CD14-positive monocyte (primary cell): Measurements from ENCODE around the gene TPRKB. TPM values are rescaled to one million over a fixed set of nuclear protein-coding genes. Genes with fewer than 3 reads are reported as not detected.

Source experiments
- DNase-seq, 3 donors: peaks; one replicate each; pipeline ENCODE4 v3.0.0-alpha.2; 2011 to 2022
- H2AFZ ChIP-seq: 2 replicates; pipeline ENCODE4 v1.6.0; 2012; ENCODE audit warnings: mild to moderate bottlenecking, low read depth, low read length, inconsistent platforms; ENCODE audit not compliant: insufficient read depth, poor library complexity, severe bottlenecking
- H3K27ac ChIP-seq, 2 donors: 1 replicate in 1 of 2; 2 replicates in 1 of 2; pipeline ENCODE4 v1.5.1; 2012 to 2013; ENCODE audit warnings: low read length in 2 of 2, control low read depth in 1 of 2, inconsistent platforms in 1 of 2, low read depth in 1 of 2, mild to moderate bottlenecking in 1 of 2
- H3K27me3 ChIP-seq, 2 donors: one replicate each; pipeline versions ENCODE4 v1.6.0 to v1.6.1; 2011 to 2013; ENCODE audit warnings: low read length in 2 of 2; ENCODE audit not compliant: control insufficient read depth in 2 of 2, insufficient read depth in 2 of 2
- H3K36me3 ChIP-seq, 2 donors: replicated peaks in 1 of 2; 1 replicate in 1 of 2; 2 replicates in 1 of 2; pipeline versions ENCODE4 v1.5.1 to v1.6.1; 2012 to 2013; ENCODE audit warnings: low read length in 2 of 2, control low read depth in 1 of 2, inconsistent platforms in 1 of 2, mild to moderate bottlenecking in 1 of 2; ENCODE audit not compliant: insufficient read depth in 2 of 2, control insufficient read depth in 1 of 2
- H3K4me1 ChIP-seq, 2 donors: 1 replicate in 1 of 2; 2 replicates in 1 of 2; pipeline versions ENCODE4 v1.5.1 to v1.6.1; 2012 to 2013; ENCODE audit warnings: low read length in 2 of 2, control low read depth in 1 of 2, inconsistent platforms in 1 of 2, mild to moderate bottlenecking in 1 of 2, moderate library complexity in 1 of 2; ENCODE audit not compliant: insufficient read depth in 2 of 2, control insufficient read depth in 1 of 2
- H3K4me2 ChIP-seq: replicated peaks from 2 replicates; pipeline ENCODE3; 2012; ENCODE audit warnings: low read length, moderate library complexity, mild to moderate bottlenecking; ENCODE audit not compliant: poor library complexity, severe bottlenecking; ENCODE audit errors: extremely low read depth
- H3K4me3 ChIP-seq, 3 experiments: fragments of 200-600 bp in 1 of 3; sonication (generic) in 1 of 3; replicated peaks in 1 of 3; 1 replicate in 2 of 3; 2 replicates in 1 of 3; pipeline ENCODE4 v1.5.1; 2011 to 2013; ENCODE audit warnings: low read length in 3 of 3, mild to moderate bottlenecking in 3 of 3, control low read depth in 2 of 3, low read depth in 2 of 3, inconsistent platforms in 1 of 3, moderate library complexity in 1 of 3
- H3K79me2 ChIP-seq: 2 replicates; pipeline ENCODE4 v1.6.0; 2012; ENCODE audit warnings: mild to moderate bottlenecking, control low read depth, inconsistent platforms, low read length, moderate library complexity; ENCODE audit not compliant: insufficient read depth
- H3K9ac ChIP-seq: 2 replicates; pipeline ENCODE4 v1.6.0; 2017; ENCODE audit warnings: low read length, mild to moderate bottlenecking; ENCODE audit not compliant: insufficient read depth, poor library complexity, severe bottlenecking
- H3K9me3 ChIP-seq, 2 donors: replicated peaks in 1 of 2; 1 replicate in 1 of 2; 2 replicates in 1 of 2; pipeline versions ENCODE4 v1.5.1 to v1.6.1; 2012 to 2013; ENCODE audit warnings: low read length in 2 of 2, control low read depth in 1 of 2; ENCODE audit not compliant: control insufficient read depth in 1 of 2, insufficient read depth in 1 of 2
- H4K20me1 ChIP-seq: 2 replicates; pipeline ENCODE4 v1.6.0; 2012; ENCODE audit warnings: mild to moderate bottlenecking, low read length, control low read depth, moderate library complexity; ENCODE audit not compliant: insufficient read depth
- H3K27ac Mint-ChIP-seq, 7 donors: one replicate each; pipeline ENCODE4 v1.8.0; 2020; ENCODE audit warnings: mild to moderate bottlenecking in 7 of 7, mixed read lengths in 7 of 7, moderate library complexity in 6 of 7, inconsistent platforms in 2 of 7
- H3K27me3 Mint-ChIP-seq, 3 donors: one replicate each; pipeline ENCODE4 v1.8.0; 2021 to 2022; ENCODE audit warnings: low read depth in 3 of 3, mild to moderate bottlenecking in 3 of 3, mixed read lengths in 3 of 3, moderate library complexity in 3 of 3, inconsistent platforms in 1 of 3
- H3K36me3 Mint-ChIP-seq, 2 donors: one replicate each; pipeline ENCODE4 v1.8.0; 2020; ENCODE audit warnings: mixed read lengths in 2 of 2, inconsistent platforms in 1 of 2, mild to moderate bottlenecking in 1 of 2
- H3K4me1 Mint-ChIP-seq: one replicate; pipeline ENCODE4 v1.8.0; 2020; ENCODE audit warnings: mild to moderate bottlenecking, mixed read lengths
- H3K4me3 Mint-ChIP-seq, 2 donors: one replicate each; pipeline ENCODE4 v1.8.0; 2020; ENCODE audit warnings: mild to moderate bottlenecking in 2 of 2, mixed read lengths in 2 of 2, moderate library complexity in 1 of 2
- H3K9me3 Mint-ChIP-seq, 7 donors: one replicate each; pipeline ENCODE4 v1.8.0; 2020 to 2022; ENCODE audit warnings: mixed read lengths in 7 of 7, mild to moderate bottlenecking in 6 of 7, moderate library complexity in 6 of 7, inconsistent platforms in 2 of 7
- CTCF ChIP-seq: fragments of 200-600 bp; IDR thresholded peaks from one replicate; pipeline ENCODE4 v1.8.0; 2022; ENCODE audit warnings: antibody characterized with exemption, mild to moderate bottlenecking
- WGBS: methylation state at CpG from one replicate; pipeline ENCODE4 v1.1.5; 2013; ENCODE audit warnings: missing lambda C conversion rate; ENCODE audit not compliant: insufficient coverage; 5-methylcytosine and 5-hydroxymethylcytosine counted together
- intact Hi-C, 2 donors: fragments of 100-400 bp; cut with micrococcal nuclease; formaldehyde crosslinking; loops; one replicate each; pipeline versions ENCODE4 v1.15.0 to v1.15.1; 2023
- polyA plus RNA-seq, 3 donors: library from polyadenylated mRNA; depleted of rRNA in 1 of 3; unstranded in 2 of 3; stranded (reverse) in 1 of 3; fragments of 300-500 nt in 2 of 3; fragments of >200 nt in 1 of 3; fragmentation: Illumina TruSeq in 2 of 3; gene quantifications; 1 replicate in 2 of 3; 2 replicates in 1 of 3; pipeline ENCODE4 v1.2.3, GENCODE V29; 2012 to 2021

The TPRKB gene
- polyA plus RNA-seq, 3 donors, result 26.9 to 69.1 (median 65.8) TPM

DNA sequence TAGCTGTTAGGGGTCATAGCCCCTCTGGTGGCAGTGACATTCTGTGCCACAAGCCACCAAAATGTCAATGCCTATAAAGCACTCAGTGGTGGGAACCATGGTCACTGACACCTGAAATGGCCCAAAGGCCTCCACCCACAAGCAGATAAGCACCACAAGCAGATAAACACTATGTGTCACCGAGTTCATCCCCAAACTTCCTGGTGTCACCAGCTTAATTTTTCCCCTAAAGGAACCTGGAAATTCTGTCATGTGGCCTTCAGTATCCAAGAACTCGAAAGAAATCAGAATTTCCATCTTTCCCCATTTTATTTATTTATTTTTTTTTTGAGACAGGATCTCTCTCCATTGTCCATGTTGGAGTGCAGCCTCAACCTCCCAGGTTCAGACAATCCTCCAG is 3.6 kb upstream of the TPRKB start:
- TF ChIP-seq CTCF, result no peak
- DNase-seq, result no peak
- Mint-ChIP-seq H3K4me3 (no peak overlapping the region), H3K36me3 (peaks cover 18 to 32% of the 10 kb centered on the region in 2 donors), H3K27me3 (peaks cover 0 to 5% (median 5%) of the 10 kb centered on the region in 3 donors), H3K4me1 (peaks cover 17% of the 10 kb centered on the region), H3K27ac (no peak overlapping the region), H3K9me3 (peaks cover 2 to 16% (median 12%) of the 10 kb centered on the region in 7 donors)
- no peak overlapping the region for H3K4me3 ChIP-seq
- no peak overlapping the region for H3K4me2 ChIP-seq
- intact Hi-C loops, result no loop called here
- H2AFZ ChIP-seq, result no peak overlapping the region
- H4K20me1 ChIP-seq, result no peaks in the 10 kb centered on the region
- peaks cover 10 to 14% of the 10 kb centered on the region in 2 donors for H3K4me1 ChIP-seq
- H3K9me3 ChIP-seq, result no peaks in the 10 kb centered on the region
- H3K36me3 ChIP-seq, result peaks cover 5 to 15% of the 10 kb centered on the region in 2 donors
- H3K27ac ChIP-seq, result no peak overlapping the region
- no peaks in the 10 kb centered on the region for H3K27me3 ChIP-seq
- 100% methylated on average over 1 of the region's 2 CpGs for WGBS
- H3K79me2 ChIP-seq, result peaks cover 12% of the 10 kb centered on the region
- H3K9ac ChIP-seq, result no peak overlapping the region

- 100% methylated on average over 1 of the region's 3 CpGs for WGBS
- intact Hi-C loops, result loop anchor here in 1 of 2 donors (5.0 kb wide), 1 partner anchor 507 kb away; the partner anchor contains the start of genes CCT7 and PRADC1
- no peak overlapping the region for H3K4me2 ChIP-seq
- peaks cover 19% of the 10 kb centered on the region for H3K79me2 ChIP-seq
- Mint-ChIP-seq H3K27me3 (peaks cover 0 to 5% (median 5%) of the 10 kb centered on the region in 3 donors), H3K4me3 (no peak overlapping the region), H3K9me3 (peaks cover 2 to 16% (median 10%) of the 10 kb centered on the region in 7 donors), H3K36me3 (peaks cover 21 to 26% of the 10 kb centered on the region in 2 donors), H3K27ac (no peak overlapping the region), H3K4me1 (peaks cover 17% of the 10 kb centered on the region)
- no peak overlapping the region for H3K27ac ChIP-seq
- no peaks in the 10 kb centered on the region for H3K27me3 ChIP-seq
- H3K9me3 ChIP-seq, result no peaks in the 10 kb centered on the region
- H3K36me3 ChIP-seq, result peaks cover 6 to 9% of the 10 kb centered on the region in 2 donors
- DNase-seq, result no peak
- no peaks in the 10 kb centered on the region for H4K20me1 ChIP-seq
- H3K9ac ChIP-seq, result no peak overlapping the region
- H3K4me1 ChIP-seq, result peaks cover 10 to 14% of the 10 kb centered on the region in 2 donors
- no peak overlapping the region for H2AFZ ChIP-seq
- no peak for TF ChIP-seq CTCF
- no peak overlapping the region for H3K4me3 ChIP-seq
Measured at GRCh38 chr2:73739101-73739500, 2.0 kb upstream of the TPRKB start.
